ENCODE measurements around the gene GHRH. TPM values are rescaled to one million over a fixed set of nuclear protein-coding genes. Genes with fewer than 3 reads are reported as not detected.

Gene GHRH
- total RNA-seq, 1 donor from 2014 or later = not detected

DNA sequence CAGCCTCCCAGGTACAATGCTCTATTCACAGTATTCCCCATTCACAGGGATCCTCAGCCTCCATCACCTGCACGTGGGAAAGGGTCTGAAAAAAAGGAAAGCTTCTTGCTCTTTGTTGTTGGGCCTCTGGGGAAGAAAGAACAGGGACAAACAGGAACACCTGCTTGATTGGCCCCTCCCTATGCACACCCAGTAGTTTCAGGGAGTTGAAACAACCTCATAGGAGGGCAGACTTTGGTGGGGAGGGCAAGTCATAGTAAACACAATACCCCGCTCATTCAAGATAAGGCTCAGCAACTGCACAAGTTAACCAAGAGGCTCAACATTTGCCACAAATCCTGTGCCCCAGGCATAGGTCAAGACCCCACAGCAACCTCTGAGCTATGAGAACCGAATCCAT lies 1.7 kb downstream of the GHRH start:
- intact Hi-C loops (cut with DNase I) = loop anchor here (10.0 kb wide), 1 partner anchor 125 kb away; no protein-coding TSS in a partner anchor
- DNase-seq (no peak), ATAC-seq (no peak)
- TF ChIP-seq, protein P1, sequence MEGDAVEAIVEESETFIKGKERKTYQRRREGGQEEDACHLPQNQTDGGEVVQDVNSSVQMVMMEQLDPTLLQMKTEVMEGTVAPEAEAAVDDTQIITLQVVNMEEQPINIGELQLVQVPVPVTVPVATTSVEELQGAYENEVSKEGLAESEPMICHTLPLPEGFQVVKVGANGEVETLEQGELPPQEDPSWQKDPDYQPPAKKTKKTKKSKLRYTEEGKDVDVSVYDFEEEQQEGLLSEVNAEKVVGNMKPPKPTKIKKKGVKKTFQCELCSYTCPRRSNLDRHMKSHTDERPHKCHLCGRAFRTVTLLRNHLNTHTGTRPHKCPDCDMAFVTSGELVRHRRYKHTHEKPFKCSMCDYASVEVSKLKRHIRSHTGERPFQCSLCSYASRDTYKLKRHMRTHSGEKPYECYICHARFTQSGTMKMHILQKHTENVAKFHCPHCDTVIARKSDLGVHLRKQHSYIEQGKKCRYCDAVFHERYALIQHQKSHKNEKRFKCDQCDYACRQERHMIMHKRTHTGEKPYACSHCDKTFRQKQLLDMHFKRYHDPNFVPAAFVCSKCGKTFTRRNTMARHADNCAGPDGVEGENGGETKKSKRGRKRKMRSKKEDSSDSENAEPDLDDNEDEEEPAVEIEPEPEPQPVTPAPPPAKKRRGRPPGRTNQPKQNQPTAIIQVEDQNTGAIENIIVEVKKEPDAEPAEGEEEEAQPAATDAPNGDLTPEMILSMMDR (IDR thresholded peaks at IDR 0.05) = no peak
- Histone ChIP-seq H3K9me3 (no peaks in the 10 kb centered on the region), H3K4me1 (no peaks in the 10 kb centered on the region), H3K27ac (no peak overlapping the region), H3K4me3 (no peak overlapping the region), H3K27me3 (ENCODE audit: low read depth) (peaks cover 6% of the 10 kb centered on the region), H3K36me3 (no peaks in the 10 kb centered on the region)

DNA sequence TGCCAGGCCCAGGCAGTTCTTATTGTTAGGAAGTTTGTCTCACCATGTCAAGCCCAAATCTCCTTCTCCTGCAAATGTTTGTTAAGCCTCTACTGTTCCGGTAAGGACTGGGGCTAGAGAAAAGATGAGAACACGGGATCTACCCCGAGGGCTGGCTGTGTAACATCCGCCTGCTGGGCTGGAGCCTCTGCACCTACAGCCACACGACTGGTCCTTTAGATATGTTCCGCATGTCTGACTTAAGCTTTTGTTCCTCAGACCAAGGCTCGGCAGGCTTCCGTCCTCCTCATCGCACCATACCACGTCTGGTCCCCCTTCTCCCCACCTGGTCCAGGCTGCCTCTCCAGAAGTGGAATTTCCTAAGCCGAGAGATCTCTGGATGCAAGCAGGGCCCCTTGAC lies 2.6 kb downstream of the GHRH start:
- intact Hi-C loops (cut with DNase I) = no loop called here
- no peak overlapping the region for H3K4me3 ChIP-seq
- TF ChIP-seq, protein P1 (IDR thresholded peaks at IDR 0.05) = no peak
- no peak for ATAC-seq
- DNase-seq = no peak
- no peaks in the 10 kb centered on the region for H3K4me1 ChIP-seq
- peaks cover 6% of the 10 kb centered on the region for H3K27me3 ChIP-seq (ENCODE audit: low read depth)
- H3K27ac ChIP-seq = no peak overlapping the region
- no peaks in the 10 kb centered on the region for H3K9me3 ChIP-seq
- H3K36me3 ChIP-seq = no peaks in the 10 kb centered on the region

- Histone ChIP-seq H3K27me3 (ENCODE audit: low read depth) (peaks cover 6% of the 10 kb centered on the region), H3K4me3 (no peak overlapping the region), H3K9me3 (no peaks in the 10 kb centered on the region), H3K4me1 (no peaks in the 10 kb centered on the region), H3K36me3 (no peaks in the 10 kb centered on the region), H3K27ac (no peak overlapping the region)
- intact Hi-C loops (cut with DNase I) = no loop called here
- TF ChIP-seq, protein P1 (IDR thresholded peaks at IDR 0.05) = no peak
- ATAC-seq = no peak
- DNase-seq = no peak
These were observed 3.6 kb downstream of the GHRH start for GRCh38 chr20:37257988-37258387.

GRCh38 chr20:37257530-37257929 lies 4.1 kb downstream of the GHRH start:
- intact Hi-C loops (cut with DNase I) = no loop called here
- Histone ChIP-seq H3K27ac (no peak overlapping the region), H3K27me3 (ENCODE audit: low read depth) (peaks cover 6% of the 10 kb centered on the region), H3K9me3 (no peaks in the 10 kb centered on the region), H3K4me3 (no peak overlapping the region), H3K36me3 (no peaks in the 10 kb centered on the region), H3K4me1 (no peaks in the 10 kb centered on the region)
- DNase-seq = no peak
- ATAC-seq = no peak
- TF ChIP-seq, protein P1 (IDR thresholded peaks at IDR 0.05) = no peak

DNA sequence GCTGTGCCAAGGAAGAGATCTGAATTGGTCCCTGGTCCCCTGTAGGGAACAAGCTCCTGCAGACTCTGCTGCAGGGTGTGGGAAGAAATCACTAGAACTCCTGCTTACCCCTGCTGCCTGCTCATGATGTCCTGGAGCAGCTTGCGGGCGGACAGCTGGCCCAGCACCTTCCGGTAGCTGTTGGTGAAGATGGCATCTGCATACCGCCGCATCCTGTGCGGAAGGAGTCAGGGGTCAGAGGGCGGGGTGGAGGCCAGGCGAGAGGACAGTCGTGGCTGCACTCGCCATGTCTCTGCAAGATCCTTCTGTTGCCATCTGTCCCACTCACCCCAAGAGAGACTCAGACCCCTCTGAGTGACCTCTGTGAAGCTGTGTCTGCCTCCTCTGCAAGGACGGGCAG lies 5.3 kb downstream of the GHRH start:
- Histone ChIP-seq H3K27me3 (ENCODE audit: low read depth) (peaks cover 1% of the 10 kb centered on the region), H3K4me1 (no peaks in the 10 kb centered on the region), H3K36me3 (no peaks in the 10 kb centered on the region), H3K9me3 (no peaks in the 10 kb centered on the region), H3K4me3 (no peak overlapping the region), H3K27ac (no peak overlapping the region)
- intact Hi-C loops (cut with DNase I) = no loop called here
- peak in 1 of 2 donors; percentile 6 for ATAC-seq
- TF ChIP-seq, protein P1 (IDR thresholded peaks at IDR 0.05) = no peak
- no peak for DNase-seq
